ENCODE results near the gene FTO. TPM values are rescaled to one million over a fixed set of nuclear protein-coding genes. Genes with fewer than 3 reads are reported as not detected.

The FTO gene
- total and polyA plus RNA-seq, 2 of the 13 experiments (the other 11 are each of a cell fraction or from before 2014, with no cell fraction given): 41.6 to 55.8 TPM

DNA sequence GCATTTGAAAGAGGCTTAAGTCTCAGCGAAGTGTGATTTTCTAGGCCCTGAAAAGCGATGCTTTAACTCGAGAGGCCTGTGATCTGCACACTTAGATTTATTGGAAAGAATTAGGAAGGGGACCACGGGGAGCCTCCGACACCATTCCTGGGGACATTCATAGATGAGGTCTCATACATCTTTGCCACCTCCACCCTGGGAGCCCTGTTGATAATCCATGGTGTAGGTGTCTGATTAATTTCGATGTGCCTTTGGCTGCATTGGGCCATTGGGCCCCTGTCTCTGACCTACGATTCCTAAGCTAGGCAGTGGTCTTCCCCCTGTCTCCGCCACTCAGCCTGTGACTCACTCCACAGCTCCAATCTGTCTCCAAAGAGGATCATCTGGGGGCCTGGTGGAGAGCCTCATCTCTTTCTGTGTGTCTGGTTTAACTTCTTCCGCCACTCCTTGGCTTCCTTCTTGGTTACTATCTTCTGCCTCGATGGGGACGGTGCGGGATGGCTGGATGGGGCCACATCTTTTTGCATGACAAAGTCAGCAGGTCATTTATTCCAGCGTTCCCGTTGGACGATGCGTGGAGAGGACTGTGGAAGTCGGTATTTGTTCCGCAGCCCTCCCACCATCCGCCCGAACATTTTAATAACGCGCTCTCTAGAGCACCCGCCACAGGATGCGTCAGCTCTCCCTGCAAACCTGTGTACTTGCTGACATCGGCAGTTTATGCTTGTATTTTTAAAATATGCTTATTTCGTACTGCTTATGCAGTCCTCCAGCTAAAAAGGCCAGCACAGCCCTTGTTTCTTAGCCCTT lies 473.3 kb downstream of the FTO start:
- Histone ChIP-seq H3K4me2 (ENCODE audit: low read depth, low read length) (peak overlapping the region; percentile 28), H3K9me3 (ENCODE audit: low read length) (no peaks in the 10 kb centered on the region), H3K9ac (ENCODE audit: insufficient read depth, low read depth, low read length) (peak overlapping the region; percentile 63), H3K4me3 (replicated peaks in 1 of 3; ENCODE audit: insufficient read depth in 1 of 3, low read depth in 2 of 3, low read length in 3 of 3) (no peak overlapping the region), H3K27me3 (ENCODE audit: control insufficient read depth in 1 of 2, insufficient read depth in 2 of 2, low read length in 2 of 2) (no peaks in the 10 kb centered on the region), H2AFZ (ENCODE audit: low read length) (no peak overlapping the region), H3K79me2 (ENCODE audit: insufficient read depth, low read length) (no peaks in the 10 kb centered on the region), H4K20me1 (ENCODE audit: insufficient read depth, low read length) (no peaks in the 10 kb centered on the region), H3K36me3 (replicated peaks in 1 of 2; ENCODE audit: control insufficient read depth in 1 of 2, insufficient read depth in 2 of 2, low read length in 2 of 2) (no peaks in the 10 kb centered on the region), H3K4me1 (ENCODE audit: insufficient read depth, low read length) (peaks cover 98% of the 10 kb centered on the region), H3K27ac (ENCODE audit: extremely low read length, insufficient read depth, low read length) (peak overlapping the region; percentile 97)
- POLR2A ChIA-PET: interaction anchor here (0.8 kb wide), 2 partner anchors 12 to 108 kb away, joined by 3 to 6 read pairs; no protein-coding TSS in a partner anchor
- CTCF ChIA-PET (ENCODE audit: low intra/inter-chr PET ratio, low total read pairs): interaction anchor here (1.5 kb wide), 1 partner anchor 16 kb away, joined by 5 read pairs; no protein-coding TSS in a partner anchor
- WGBS (ENCODE audit: low lambda C conversion rate): 92% methylated on average over 26 of the region's 26 CpGs
- BruUV-seq (replicated peaks): no TSS peak
- no peak for DNase-seq (ENCODE audit: low spot score)
- in situ Hi-C loops (cut with HindIII; ENCODE audit: extremely low pct_ligation_motif_present, low pct_unique_long_range_greater_than_20kb) (loop anchor here (5.0 to 25.0 kb wide), 2 partner anchors 95 to 415 kb away; no protein-coding TSS in a partner anchor), intact Hi-C loops (cut with micrococcal nuclease; ENCODE audit: unreplicated experiment) (loop anchor here (2.0 to 10.0 kb wide), 5 partner anchors 90 to 632 kb away; no protein-coding TSS in a partner anchor)
- no peak for ATAC-seq
- FAIRE-seq: no peak
- TF ChIP-seq, protein P1, sequence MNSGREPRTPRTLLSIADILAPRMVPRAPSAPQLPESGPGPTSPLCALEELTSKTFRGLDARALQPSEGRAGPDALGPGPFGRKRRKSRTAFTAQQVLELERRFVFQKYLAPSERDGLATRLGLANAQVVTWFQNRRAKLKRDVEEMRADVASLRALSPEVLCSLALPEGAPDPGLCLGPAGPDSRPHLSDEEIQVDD (CRISPR knock-in tag; IDR thresholded peaks at IDR 0.05; ENCODE audit: borderline replicate concordance): no peak
- TF ChIP-seq ARNTL (CRISPR knock-in tag; IDR thresholded peaks at IDR 0.05) (no peak), RBM22 (optimal IDR thresholded peaks at IDR 0.05; ENCODE audit: low read length) (no peak), JARID2 (CRISPR knock-in tag; IDR thresholded peaks at IDR 0.05; ENCODE audit: insufficient replicate concordance) (no peak), MAFF (IDR thresholded peaks at IDR 0.05; ENCODE audit: low read depth, low read length) (peak; percentile 99), SSRP1 (CRISPR knock-in tag; IDR thresholded peaks at IDR 0.05) (no peak), FOXM1 (CRISPR knock-in tag; IDR thresholded peaks at IDR 0.05) (no peak), KAT2B (IDR thresholded peaks at IDR 0.05; ENCODE audit: borderline replicate concordance, low read depth, low read length) (no peak), RFX5 (IDR thresholded peaks at IDR 0.05; ENCODE audit: low read depth, low read length) (peak; percentile 20; the same call in 1 of the 2 replicates), TARDBP (CRISPR knock-in tag; IDR thresholded peaks at IDR 0.05) (no peak), MXD4 (CRISPR knock-in tag; IDR thresholded peaks at IDR 0.05) (no peak), SAFB2 (CRISPR knock-in tag; IDR thresholded peaks at IDR 0.05; ENCODE audit: borderline replicate concordance, low read depth) (0 out of 2 replicates have a peak, but pooled peaks have one; percentile 2), ZEB1 (IDR thresholded peaks at IDR 0.05; ENCODE audit: insufficient replicate concordance, low read depth) (no peak), TP53 (CRISPR knock-in tag; conservative IDR thresholded peaks at IDR 0.05) (no peak), SETDB1 (CRISPR knock-in tag; IDR thresholded peaks at IDR 0.05; ENCODE audit: borderline replicate concordance) (0 out of 2 replicates have a peak, but pooled peaks have one; percentile 60), ZBTB38 (CRISPR knock-in tag; IDR thresholded peaks at IDR 0.05) (peak; percentile 98)
- TF ChIP-seq, protein P2, sequence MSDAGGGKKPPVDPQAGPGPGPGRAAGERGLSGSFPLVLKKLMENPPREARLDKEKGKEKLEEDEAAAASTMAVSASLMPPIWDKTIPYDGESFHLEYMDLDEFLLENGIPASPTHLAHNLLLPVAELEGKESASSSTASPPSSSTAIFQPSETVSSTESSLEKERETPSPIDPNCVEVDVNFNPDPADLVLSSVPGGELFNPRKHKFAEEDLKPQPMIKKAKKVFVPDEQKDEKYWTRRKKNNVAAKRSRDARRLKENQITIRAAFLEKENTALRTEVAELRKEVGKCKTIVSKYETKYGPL (CRISPR knock-in tag; IDR thresholded peaks at IDR 0.05): no peak
- TF ChIP-seq, protein P3, sequence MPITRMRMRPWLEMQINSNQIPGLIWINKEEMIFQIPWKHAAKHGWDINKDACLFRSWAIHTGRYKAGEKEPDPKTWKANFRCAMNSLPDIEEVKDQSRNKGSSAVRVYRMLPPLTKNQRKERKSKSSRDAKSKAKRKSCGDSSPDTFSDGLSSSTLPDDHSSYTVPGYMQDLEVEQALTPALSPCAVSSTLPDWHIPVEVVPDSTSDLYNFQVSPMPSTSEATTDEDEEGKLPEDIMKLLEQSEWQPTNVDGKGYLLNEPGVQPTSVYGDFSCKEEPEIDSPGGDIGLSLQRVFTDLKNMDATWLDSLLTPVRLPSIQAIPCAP (CRISPR knock-in tag; IDR thresholded peaks at IDR 0.05; ENCODE audit: low read depth): 0 out of 2 replicates have a peak, but pooled peaks have one; percentile 50
- TF ChIP-seq, protein P4, sequence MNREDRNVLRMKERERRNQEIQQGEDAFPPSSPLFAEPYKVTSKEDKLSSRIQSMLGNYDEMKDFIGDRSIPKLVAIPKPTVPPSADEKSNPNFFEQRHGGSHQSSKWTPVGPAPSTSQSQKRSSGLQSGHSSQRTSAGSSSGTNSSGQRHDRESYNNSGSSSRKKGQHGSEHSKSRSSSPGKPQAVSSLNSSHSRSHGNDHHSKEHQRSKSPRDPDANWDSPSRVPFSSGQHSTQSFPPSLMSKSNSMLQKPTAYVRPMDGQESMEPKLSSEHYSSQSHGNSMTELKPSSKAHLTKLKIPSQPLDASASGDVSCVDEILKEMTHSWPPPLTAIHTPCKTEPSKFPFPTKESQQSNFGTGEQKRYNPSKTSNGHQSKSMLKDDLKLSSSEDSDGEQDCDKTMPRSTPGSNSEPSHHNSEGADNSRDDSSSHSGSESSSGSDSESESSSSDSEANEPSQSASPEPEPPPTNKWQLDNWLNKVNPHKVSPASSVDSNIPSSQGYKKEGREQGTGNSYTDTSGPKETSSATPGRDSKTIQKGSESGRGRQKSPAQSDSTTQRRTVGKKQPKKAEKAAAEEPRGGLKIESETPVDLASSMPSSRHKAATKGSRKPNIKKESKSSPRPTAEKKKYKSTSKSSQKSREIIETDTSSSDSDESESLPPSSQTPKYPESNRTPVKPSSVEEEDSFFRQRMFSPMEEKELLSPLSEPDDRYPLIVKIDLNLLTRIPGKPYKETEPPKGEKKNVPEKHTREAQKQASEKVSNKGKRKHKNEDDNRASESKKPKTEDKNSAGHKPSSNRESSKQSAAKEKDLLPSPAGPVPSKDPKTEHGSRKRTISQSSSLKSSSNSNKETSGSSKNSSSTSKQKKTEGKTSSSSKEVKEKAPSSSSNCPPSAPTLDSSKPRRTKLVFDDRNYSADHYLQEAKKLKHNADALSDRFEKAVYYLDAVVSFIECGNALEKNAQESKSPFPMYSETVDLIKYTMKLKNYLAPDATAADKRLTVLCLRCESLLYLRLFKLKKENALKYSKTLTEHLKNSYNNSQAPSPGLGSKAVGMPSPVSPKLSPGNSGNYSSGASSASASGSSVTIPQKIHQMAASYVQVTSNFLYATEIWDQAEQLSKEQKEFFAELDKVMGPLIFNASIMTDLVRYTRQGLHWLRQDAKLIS (CRISPR knock-in tag; IDR thresholded peaks at IDR 0.05): no peak
